MM.1S (cell line): ENCODE results near the gene CHRNA10.

ENCODE experiments used
- CTCF ChIP-seq: fragments of 300-600 bp; sonication (generic); IDR thresholded peaks from 2 replicates; pipeline ENCODE4 v1.5.1; 2016; ENCODE audit warnings: antibody characterized with exemption, low read length, mixed read lengths
- EZH2 ChIP-seq: fragments of 300-600 bp; sonication (generic); optimal IDR thresholded peaks from 2 replicates; pipeline ENCODE3; 2017; ENCODE audit warnings: low read depth, mild to moderate bottlenecking, antibody characterized with exemption, low read length, mixed read lengths

- TF ChIP-seq CTCF (no peak), EZH2 (no peak)
Observed at GRCh38 chr11:3685923-3686322, 14.7 kb upstream of the CHRNA10 start.
